Putamen (tissue), 1 donor: Measurements from ENCODE around the gene CARD6.
"Not testable (repeated sequence)": the region's sequence is repeated elsewhere in the genome, so short reads cannot be mapped to it uniquely, and the experiment has no call there.

Source experiments
- DNase-seq: peaks from one replicate; pipeline ENCODE4 v3.0.0-alpha.2; 2016; ENCODE audit warnings: low spot score

The CARD6 gene

GRCh38 chr5:40828690-40829661 lies 12.2 kb upstream of the CARD6 start:
- no peak for DNase-seq

DNA sequence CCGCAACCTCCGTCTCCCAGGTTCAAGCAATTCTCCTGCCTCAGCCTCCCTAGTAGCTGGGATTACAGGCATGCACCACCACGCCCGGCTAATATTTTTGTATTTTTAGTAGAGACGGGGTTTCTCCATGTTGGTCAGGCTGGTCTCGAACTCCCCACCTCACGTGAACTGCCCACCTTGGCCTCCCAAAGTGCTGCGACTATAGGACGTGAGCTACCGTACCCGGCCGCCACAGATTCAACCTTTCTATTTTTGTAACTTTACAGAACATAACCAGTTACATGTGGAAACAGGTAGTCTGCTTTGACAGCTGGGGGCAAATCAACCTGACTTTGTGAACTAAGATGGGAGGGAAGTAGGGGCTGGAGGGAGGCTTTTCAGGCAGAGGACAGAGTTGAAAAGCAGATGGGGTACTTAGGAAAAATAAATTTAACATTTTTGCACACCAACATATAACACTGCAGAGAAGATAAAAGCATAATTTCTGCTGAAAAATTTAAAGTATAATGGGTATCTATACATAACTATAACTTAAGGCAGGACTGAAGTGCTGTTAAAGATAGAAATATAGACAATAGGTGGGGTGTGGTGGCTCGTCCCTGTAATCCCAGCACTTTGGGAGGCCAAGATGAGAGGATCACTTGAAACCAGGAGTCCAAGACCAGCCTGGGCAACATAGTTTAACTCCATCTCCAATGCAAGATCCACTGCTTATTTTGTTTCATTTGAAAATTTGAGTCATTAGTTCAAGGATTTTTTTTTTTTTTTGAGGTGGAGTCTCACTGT lies 11.2 kb upstream of the CARD6 start:
- no peak for DNase-seq

GRCh38 chr5:40831346-40832210 lies 9.6 kb upstream of the CARD6 start:
- peak; percentile 17 for DNase-seq

- no peak for DNase-seq
Measured at GRCh38 chr5:40832345-40832744, 8.8 kb upstream of the CARD6 start.

- DNase-seq: no peak
Measured at GRCh38 chr5:40833712-40834229, 7.4 kb upstream of the CARD6 start.

DNA sequence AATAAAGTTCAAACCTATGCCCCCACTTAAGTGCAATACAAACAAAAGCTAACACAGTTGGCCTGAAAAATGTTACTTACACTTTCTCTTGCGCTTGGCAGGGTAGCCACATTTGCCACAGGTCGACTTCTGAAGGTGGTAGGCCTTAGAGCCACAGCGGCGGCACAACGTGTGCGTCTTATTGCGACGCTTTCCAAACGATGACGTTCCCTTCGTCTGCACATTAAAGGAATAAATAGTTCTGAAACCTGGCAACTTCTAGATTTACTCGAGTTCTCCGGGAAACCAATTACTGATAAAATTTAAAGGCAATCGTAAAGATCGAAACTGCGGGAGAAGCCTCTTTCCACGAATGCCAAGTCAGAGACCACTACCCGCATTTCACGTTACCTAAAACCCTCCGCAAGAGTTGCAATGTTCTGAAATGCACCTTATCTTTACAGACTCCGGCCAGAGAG lies 6.7 kb upstream of the CARD6 start:
- DNase-seq: peak; percentile 7

DNA sequence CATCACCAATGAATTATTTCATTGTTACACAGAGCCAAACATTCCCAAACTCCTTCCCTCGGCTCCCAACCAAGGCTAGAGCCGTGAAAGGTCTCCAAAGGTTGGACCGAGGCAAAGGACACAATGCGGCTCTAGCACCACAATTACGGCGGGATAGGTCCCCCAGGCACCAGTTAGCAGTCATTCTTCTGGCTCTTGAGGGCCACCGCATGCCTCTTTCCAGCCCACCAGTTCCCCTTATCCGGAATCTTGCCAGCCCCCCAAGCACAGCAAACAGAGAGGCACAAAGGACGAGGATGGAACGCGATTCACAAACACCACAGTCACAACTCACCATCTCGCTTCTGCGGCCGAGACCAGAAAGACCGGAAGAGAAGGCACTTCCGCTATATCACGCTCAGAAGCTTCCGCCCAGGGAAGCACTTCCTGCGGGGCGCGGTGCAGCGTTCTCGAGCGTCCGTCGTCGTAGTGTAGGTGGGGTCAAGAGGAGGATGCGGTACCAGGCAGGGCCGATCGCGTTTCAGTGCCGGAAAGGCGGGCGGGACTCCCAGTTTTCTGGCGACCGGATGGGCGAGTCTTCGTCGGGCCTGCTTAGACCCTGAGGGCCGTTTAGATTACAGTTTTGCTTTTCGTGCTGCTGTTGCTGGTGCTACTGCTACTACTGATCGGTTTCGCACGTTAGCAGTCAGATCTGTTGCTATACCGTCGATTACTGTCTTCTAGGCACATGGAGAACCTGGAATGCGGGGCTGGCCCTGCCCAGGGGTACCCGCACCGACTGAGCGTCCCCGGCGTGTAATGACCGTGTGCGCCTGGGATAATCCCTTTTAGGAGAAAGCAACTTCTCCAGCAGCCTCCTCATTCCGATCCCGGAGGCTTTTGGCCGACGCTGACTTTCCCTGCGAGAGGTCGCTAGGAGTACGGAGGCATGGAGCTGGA lies 6.0 kb upstream of the CARD6 start, which contains the start of gene RPL37:
Gene RPL37, minus strand, starts transcription at position 374 of the 939 bp plus-strand sequence. Its CDS starts 37 bp downstream, at position 337.
- peak; percentile 98 for DNase-seq

GRCh38 chr5:40838086-40838485 lies 3.1 kb upstream of the CARD6 start:
- DNase-seq: no peak

DNA sequence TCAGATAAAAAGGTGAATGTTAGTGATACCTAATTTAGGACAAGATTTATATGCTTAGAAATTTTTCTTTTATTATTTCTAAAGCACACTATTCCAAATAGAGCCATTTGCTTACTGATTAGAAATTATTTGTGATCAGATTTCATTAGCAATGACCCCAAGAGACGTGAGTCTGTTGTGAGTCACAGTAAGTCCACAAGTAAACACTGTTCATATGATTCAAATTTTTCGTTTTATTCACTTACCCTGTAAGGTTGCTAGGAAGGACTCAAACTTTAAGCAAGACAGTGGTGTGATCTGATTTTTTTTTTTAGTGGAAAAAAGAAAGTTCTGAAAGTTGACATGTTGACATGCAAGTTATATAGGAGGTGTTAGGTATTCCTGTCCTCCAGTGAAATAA lies 1.2 kb downstream of the CARD6 start:
- DNase-seq: no peak

GRCh38 chr5:40844565-40844964 lies 3.4 kb downstream of the CARD6 start:
- DNase-seq: no peak

DNA sequence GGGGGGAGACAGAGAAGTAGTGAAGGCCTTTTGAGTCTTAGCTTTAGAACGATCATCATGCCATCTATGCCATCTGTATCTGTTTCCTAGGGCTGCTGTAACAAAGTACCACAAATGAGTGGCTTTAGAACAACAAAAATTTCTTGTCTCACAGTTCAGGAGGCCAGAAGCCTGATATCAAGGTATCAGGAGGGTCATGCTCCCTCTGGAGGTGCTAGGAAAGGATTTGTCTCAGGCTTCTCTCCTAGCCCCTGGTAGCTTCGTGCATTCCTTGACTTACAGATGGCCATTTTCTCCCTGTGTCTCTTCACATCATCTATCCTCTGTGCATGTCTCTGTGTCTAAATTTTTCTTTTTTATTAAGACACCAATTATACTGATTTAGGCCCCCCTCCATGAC lies 5.2 kb downstream of the CARD6 start:
- DNase-seq: no peak

DNA sequence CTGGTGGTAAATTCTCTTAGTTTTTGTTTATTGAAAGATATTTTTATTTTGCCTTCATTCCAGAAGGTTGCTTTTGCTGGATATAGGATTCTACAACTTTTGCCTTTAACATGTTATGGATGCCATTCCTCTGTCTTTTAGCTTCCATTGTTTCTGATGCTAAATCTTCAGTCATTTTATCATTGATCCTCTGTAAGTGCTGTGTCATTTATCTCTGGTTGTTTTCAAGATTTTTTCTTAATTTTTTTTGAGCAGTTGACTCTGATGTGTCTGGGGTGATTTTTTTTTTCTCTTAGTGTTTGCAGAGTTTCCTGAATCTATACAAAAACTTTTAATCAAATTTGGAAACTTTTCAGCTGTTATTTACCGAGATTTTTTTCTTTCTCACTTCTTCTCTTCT lies 6.4 kb downstream of the CARD6 start:
- DNase-seq: no peak

DNA sequence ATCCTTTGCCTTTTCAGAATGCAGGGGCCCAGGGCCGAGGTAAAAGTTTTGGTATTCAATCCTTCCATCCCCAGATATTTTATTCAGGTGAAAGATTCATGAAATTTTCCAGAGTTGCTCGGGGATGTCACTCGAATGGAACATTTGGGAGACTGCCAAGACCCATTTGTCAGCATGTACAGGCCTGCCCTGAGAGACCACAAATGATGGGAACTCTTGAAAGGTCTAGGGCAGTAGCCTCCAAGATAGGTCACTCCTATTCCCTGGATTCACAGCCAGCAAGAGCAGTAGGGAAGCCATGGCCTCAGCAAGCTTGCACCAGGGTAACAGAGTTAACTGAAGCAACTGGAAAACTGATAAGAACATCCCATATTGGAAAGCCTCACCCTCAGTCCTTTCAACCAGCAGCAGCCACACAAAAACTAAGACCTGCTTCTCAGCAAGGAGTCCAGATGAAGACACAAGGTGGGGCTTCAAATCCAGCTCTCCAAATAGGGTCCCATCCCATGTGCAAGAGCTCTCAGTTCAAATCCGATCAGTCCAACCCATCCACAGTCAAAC lies 12.5 kb downstream of the CARD6 start:
- no peak for DNase-seq

GRCh38 chr5:40860711-40861110 lies 19.5 kb downstream of the CARD6 start:
- no peak for DNase-seq

DNA sequence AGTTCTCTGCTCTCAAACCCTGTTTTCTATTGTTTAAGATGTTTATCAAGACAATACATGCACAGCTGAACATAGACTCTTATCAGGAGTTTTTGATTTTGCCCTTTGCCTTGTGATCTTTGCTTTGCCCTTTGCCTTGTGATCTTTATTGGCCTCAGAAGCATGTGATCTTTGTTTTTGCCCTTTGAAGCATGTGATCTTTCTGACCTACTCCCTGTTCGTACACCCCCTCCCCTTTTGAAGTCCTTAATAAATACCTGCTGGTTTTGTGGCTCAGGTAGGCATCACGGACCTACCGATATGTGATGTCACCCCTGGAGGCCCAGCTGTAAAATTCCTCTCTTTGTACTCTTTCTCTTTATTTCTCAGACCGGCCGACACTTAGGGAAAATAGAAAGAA lies 23.8 kb downstream of the CARD6 start:
- not testable (repeated sequence) for DNase-seq

GRCh38 chr5:40866844-40867243 lies 25.7 kb downstream of the CARD6 start:
- DNase-seq: no peak

- DNase-seq: no peak
Measured at GRCh38 chr5:40869384-40869783, 28.2 kb downstream of the CARD6 start.

- DNase-seq: peak; percentile 51
Measured at GRCh38 chr5:40871177-40871576, 30.0 kb downstream of the CARD6 start.

GRCh38 chr5:40872253-40872652 lies 31.1 kb downstream of the CARD6 start:
- DNase-seq: not testable (repeated sequence)

DNA sequence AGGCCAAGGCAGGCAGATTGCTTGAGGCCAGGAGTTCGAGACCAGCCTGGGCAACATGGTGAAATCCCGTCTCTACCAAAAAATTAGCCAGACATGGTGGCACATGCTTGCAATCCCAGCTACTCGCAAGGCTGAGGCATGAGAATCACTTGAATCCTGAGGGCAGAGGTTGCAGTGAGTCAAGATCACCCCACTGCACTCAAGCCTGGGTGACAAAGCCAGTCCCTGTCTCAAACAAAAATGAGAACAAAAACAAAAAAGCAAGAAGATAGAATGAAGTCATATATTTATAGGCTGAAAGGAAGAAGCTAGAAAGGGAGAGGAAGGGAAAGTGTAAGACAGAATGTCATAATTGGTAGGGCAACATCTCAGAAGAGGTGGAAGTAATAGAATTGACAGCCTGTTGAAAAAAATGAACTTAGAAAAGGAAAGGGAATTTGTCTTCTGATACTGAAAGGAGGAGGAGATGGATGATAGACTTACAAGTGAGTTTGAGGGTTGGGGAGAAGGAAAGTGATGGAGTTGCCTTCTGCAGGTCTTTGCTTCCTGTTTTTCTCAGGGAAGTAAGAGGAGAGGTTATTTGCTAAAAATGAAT lies 32.2 kb downstream of the CARD6 start:
- DNase-seq: no peak
